T follicular helper cell (primary cell): ENCODE data around the gene CTNNA3.

Source experiments
- DNase-seq: peaks from one replicate; pipeline ENCODE4 v3.0.0-alpha.2; 2020; ENCODE audit warnings: low read depth

CTNNA3 gene

GRCh38 chr10:67327626-67328535 is 368.1 kb downstream of the CTNNA3 start:
- DNase-seq = no peak

- no peak for DNase-seq
These were observed 376.0 kb downstream of the CTNNA3 start for GRCh38 chr10:67319976-67320375.

- DNase-seq = no peak
These were observed 387.1 kb downstream of the CTNNA3 start for GRCh38 chr10:67308912-67309311.

GRCh38 chr10:67306588-67307205 is 389.3 kb downstream of the CTNNA3 start:
- no peak for DNase-seq

GRCh38 chr10:67302701-67303100 is 393.3 kb downstream of the CTNNA3 start:
- no peak for DNase-seq

GRCh38 chr10:67299761-67300160 is 396.2 kb downstream of the CTNNA3 start:
- DNase-seq = no peak

- no peak for DNase-seq
These were observed 398.3 kb downstream of the CTNNA3 start for GRCh38 chr10:67297637-67298181.

- no peak for DNase-seq
These were observed 399.1 kb downstream of the CTNNA3 start for GRCh38 chr10:67296926-67297325.

GRCh38 chr10:67288688-67289410 is 407.1 kb downstream of the CTNNA3 start:
- no peak for DNase-seq

GRCh38 chr10:67284589-67284988 is 411.4 kb downstream of the CTNNA3 start:
- no peak for DNase-seq

- DNase-seq = no peak
These were observed 413.1 kb downstream of the CTNNA3 start for GRCh38 chr10:67282871-67283270.

GRCh38 chr10:67280405-67280804 is 415.6 kb downstream of the CTNNA3 start:
- DNase-seq = no peak

- no peak for DNase-seq
These were observed 418.6 kb downstream of the CTNNA3 start for GRCh38 chr10:67277402-67277801.

- DNase-seq = no peak
These were observed 426.2 kb downstream of the CTNNA3 start for GRCh38 chr10:67269828-67270227.

- no peak for DNase-seq
These were observed 427.8 kb downstream of the CTNNA3 start for GRCh38 chr10:67268146-67268545.

- no peak for DNase-seq
These were observed 433.3 kb downstream of the CTNNA3 start for GRCh38 chr10:67262675-67263074.

- no peak for DNase-seq
These were observed 434.6 kb downstream of the CTNNA3 start for GRCh38 chr10:67261300-67261797.

GRCh38 chr10:67259319-67259929 is 436.6 kb downstream of the CTNNA3 start:
- no peak for DNase-seq

GRCh38 chr10:67257427-67258144 is 438.4 kb downstream of the CTNNA3 start:
- no peak for DNase-seq

GRCh38 chr10:67257018-67257417 is 439.0 kb downstream of the CTNNA3 start:
- no peak for DNase-seq

- DNase-seq = no peak
These were observed 445.3 kb downstream of the CTNNA3 start for GRCh38 chr10:67250686-67251085.
